A549 treated with AZD2906 at 1 μM for 4 hours (cell line): ENCODE data around the gene KIF23. TPM values are rescaled to one million over a fixed set of nuclear protein-coding genes. Genes with fewer than 3 reads are reported as not detected.

Experiments used
- total RNA-seq: library from RNA; stranded (reverse); fragments of 200-300 nt; extraction: Qiagen RNA extraction; gene quantifications from 5 replicates; pipeline ENCODE4 v1.2.3, GENCODE V29; 2022

Gene KIF23
- 65.7 to 96.3 TPM (median 74.7 TPM) in 5 replicates for total RNA-seq

DNA sequence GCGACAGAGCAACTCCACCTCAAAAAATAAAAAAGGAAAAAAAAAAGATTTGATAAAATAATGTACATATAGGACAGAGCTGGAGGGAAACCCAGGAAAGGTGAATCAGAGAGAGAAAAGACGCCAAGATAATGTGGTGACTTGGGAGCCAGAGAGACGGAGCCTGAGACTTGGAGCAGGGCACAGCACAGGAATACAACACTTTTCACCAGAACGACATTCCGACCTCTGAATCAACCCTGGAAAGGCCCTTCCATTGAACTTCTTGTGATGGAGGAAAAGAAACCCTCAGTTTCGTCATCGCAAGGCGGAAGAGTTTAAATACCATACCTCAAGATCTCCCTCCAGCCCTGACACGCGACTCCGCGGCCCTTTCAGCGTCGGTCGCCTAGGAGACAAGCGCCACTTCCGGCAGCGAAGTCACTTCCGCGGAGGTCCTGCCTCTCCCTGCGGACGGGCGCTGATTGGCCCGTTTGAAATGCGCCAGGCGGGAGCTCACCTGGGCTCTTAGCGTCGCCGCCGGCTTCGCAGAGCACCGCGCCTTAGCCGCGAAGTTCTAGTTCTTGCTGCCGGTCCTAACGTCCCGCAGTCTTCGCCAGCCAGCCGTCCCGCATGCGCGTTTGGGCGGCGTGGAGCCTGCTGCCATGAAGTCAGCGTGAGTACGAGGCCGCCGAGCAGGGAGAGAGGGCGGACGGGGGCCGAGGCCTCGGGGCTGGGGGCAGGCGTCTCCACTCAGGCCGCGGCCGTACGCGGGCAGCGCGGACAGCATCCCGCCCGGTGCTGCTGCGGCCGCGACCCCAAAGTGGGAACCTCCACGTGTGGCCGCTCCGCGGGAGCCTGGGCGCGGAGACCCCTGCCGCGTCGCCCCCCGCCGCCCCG is at the start of gene KIF23:
KIF23 (plus strand) TSS at position 528 of the 879 bp plus-strand sequence; CDS start at position 645, 117 bp downstream.

GRCh38 chr15:69452692-69453521 is 38.8 kb downstream of the KIF23 start, which contains the start of gene RPLP1:
TSS of gene RPLP1 (plus strand) at chr15:69452818. CDS start at chr15:69452949, 131 bp downstream.

Other genes starting within 250 kb of the KIF23 start
- gene PAQR5, start 115.4 kb upstream of the KIF23 start, total RNA-seq = 69.3 to 93.4 TPM (median 86.5 TPM) in 5 replicates
- 3,095 to 4,249 TPM (median 3,739 TPM) in 5 replicates for gene RPLP1, start 38.5 kb downstream of the KIF23 start, total RNA-seq